ENCODE measurements around the gene INPP5J. TPM values are rescaled to one million over a fixed set of nuclear protein-coding genes. Genes with fewer than 3 reads are reported as not detected.
A peak's percentile ranks its signal among the peaks of the same experiment; 100 is the strongest.

The INPP5J gene
- total and polyA plus RNA-seq, 2 experiments from 2014 or later: 3.4 to 5.6 TPM

DNA sequence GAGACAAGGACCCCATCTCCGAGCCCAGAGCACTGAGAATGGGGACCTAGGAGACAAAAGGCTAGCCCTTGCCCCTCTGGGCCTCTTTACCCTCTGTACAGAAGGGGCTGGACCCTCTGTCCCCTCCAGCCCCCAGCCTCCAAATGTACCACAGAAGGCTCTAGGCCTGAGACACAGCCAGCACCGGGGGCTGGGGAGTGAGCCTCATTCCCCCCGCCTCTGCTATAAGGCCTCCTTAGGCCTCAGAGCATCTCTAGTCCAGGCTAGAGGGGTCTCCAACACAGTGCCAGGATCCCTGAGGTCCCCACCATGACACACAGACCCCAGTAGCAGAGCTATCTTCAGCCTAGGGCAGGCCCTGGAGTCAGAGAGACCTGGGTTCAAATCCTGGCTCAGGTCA, 36.8 kb upstream of the INPP5J start:
- 97% methylated on average over 3 of the region's 3 CpGs for WGBS (ENCODE audit: low lambda C conversion rate, missing lambda C conversion rate)
- no peak overlapping the region for H2AFZ ChIP-seq
- peak overlapping the region; percentile 89 for H3K4me2 ChIP-seq
- no peaks in the 10 kb centered on the region for H3K27me3 ChIP-seq
- DNase-seq (ENCODE audit: low spot score): no peak
- H4K20me1 ChIP-seq (ENCODE audit: insufficient read depth, poor library complexity, severe bottlenecking): peaks cover 3% of the 10 kb centered on the region
- no peaks in the 10 kb centered on the region for H3K36me3 ChIP-seq (replicated peaks; ENCODE audit: insufficient read depth, low read depth)
- H3K79me2 ChIP-seq: peaks cover 44% of the 10 kb centered on the region
- H3K27ac ChIP-seq: peak overlapping the region; percentile 91
- H3K4me3 ChIP-seq: no peak overlapping the region
- H3K4me1 ChIP-seq (ENCODE audit: insufficient read depth): peaks cover 28% of the 10 kb centered on the region
- H3K9me2 ChIP-seq (replicated peaks; ENCODE audit: insufficient read depth): no peaks in the 10 kb centered on the region
- TF ChIP-seq EZH2 (IDR thresholded peaks at IDR 0.05; ENCODE audit: borderline replicate concordance) (no peak), EZH2phosphoT487 (IDR thresholded peaks at IDR 0.05; ENCODE audit: low read depth, severe bottlenecking, unreplicated experiment) (no peak)
- TF ChIP-seq, protein P1, sequence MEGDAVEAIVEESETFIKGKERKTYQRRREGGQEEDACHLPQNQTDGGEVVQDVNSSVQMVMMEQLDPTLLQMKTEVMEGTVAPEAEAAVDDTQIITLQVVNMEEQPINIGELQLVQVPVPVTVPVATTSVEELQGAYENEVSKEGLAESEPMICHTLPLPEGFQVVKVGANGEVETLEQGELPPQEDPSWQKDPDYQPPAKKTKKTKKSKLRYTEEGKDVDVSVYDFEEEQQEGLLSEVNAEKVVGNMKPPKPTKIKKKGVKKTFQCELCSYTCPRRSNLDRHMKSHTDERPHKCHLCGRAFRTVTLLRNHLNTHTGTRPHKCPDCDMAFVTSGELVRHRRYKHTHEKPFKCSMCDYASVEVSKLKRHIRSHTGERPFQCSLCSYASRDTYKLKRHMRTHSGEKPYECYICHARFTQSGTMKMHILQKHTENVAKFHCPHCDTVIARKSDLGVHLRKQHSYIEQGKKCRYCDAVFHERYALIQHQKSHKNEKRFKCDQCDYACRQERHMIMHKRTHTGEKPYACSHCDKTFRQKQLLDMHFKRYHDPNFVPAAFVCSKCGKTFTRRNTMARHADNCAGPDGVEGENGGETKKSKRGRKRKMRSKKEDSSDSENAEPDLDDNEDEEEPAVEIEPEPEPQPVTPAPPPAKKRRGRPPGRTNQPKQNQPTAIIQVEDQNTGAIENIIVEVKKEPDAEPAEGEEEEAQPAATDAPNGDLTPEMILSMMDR (IDR thresholded peaks at IDR 0.05; ENCODE audit: poor library complexity): no peak
- no peaks in the 10 kb centered on the region for H3K9me3 ChIP-seq (ENCODE audit: low read depth)

DNA sequence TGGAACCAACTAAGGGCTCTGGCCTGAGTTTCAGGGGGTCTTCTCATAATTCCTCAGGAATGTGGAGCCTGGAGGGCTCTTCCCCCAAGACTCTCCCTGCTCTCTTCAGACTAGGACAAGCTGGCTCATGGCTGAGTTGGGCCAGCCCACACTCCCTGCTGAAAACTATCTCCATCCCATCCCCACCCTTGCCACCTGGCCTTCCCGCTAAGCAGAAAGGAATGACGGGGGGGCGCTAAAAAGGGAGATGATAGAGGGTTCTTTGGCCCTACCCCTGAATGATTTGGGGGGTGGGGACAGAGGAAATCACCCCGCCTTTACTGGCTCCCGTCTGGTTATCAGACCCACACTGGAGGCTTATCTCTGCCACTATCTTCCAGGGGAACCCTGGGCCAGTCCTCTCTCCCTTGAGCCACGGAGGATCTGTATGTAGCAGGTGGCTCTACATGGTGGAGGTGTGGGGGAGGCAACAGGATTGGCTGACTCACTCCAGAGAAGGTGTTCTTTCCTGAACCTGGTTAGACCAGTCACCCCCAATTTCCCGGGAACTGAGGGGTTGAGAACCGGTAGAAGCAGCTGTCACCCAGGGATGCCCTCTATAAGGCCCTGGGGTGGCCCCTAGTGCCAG, 35.9 kb upstream of the INPP5J start:
- H3K9me2 ChIP-seq (replicated peaks; ENCODE audit: insufficient read depth): no peaks in the 10 kb centered on the region
- H4K20me1 ChIP-seq (ENCODE audit: insufficient read depth, poor library complexity, severe bottlenecking): peaks cover 3% of the 10 kb centered on the region
- TF ChIP-seq, protein P1 (IDR thresholded peaks at IDR 0.05; ENCODE audit: poor library complexity): no peak
- TF ChIP-seq EZH2 (IDR thresholded peaks at IDR 0.05; ENCODE audit: borderline replicate concordance) (no peak), EZH2phosphoT487 (IDR thresholded peaks at IDR 0.05; ENCODE audit: low read depth, severe bottlenecking, unreplicated experiment) (no peak)
- H3K4me2 ChIP-seq: no peak overlapping the region
- H2AFZ ChIP-seq: no peak overlapping the region
- no peaks in the 10 kb centered on the region for H3K36me3 ChIP-seq (replicated peaks; ENCODE audit: insufficient read depth, low read depth)
- no peaks in the 10 kb centered on the region for H3K27me3 ChIP-seq
- H3K9me3 ChIP-seq (ENCODE audit: low read depth): no peaks in the 10 kb centered on the region
- 73% methylated on average over 8 of the region's 8 CpGs for WGBS (ENCODE audit: low lambda C conversion rate, missing lambda C conversion rate)
- no peak overlapping the region for H3K4me3 ChIP-seq
- H3K4me1 ChIP-seq (ENCODE audit: insufficient read depth): peaks cover 27% of the 10 kb centered on the region
- H3K79me2 ChIP-seq: peaks cover 38% of the 10 kb centered on the region
- no peak overlapping the region for H3K27ac ChIP-seq
- DNase-seq (ENCODE audit: low spot score): peak; percentile 9

DNA sequence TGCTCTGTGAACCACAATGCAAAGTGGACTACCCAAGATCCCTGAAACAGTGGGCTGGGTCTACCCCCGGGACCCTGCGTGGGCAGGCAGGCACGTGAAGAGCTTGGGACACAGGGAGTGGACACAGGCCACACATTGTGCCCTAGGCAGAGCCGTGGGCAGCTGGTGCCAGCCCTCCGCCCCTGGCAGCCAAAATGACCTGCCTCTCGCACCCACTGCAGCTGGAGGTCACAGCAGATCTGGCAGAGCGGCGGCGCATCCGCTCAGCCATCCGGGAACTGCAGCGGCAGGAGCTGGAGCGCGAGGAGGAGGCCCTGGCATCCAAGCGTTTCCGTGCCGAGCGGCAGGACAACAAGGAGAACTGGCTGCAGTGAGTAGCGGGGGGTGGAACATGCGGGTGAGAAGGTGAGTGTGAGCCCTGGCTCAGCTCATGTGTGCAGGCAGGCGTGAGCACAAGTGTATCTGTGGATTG, 35.0 kb upstream of the INPP5J start:
- 99% methylated on average over 21 of the region's 21 CpGs for WGBS (ENCODE audit: low lambda C conversion rate, missing lambda C conversion rate)
- Histone ChIP-seq H3K4me1 (ENCODE audit: insufficient read depth) (peaks cover 18% of the 10 kb centered on the region), H3K27ac (no peak overlapping the region), H3K79me2 (peaks cover 29% of the 10 kb centered on the region), H3K9me2 (replicated peaks; ENCODE audit: insufficient read depth) (no peaks in the 10 kb centered on the region), H3K4me2 (no peak overlapping the region), H4K20me1 (ENCODE audit: insufficient read depth, poor library complexity, severe bottlenecking) (peaks cover 3% of the 10 kb centered on the region), H3K36me3 (replicated peaks; ENCODE audit: insufficient read depth, low read depth) (no peaks in the 10 kb centered on the region), H3K9me3 (ENCODE audit: low read depth) (no peaks in the 10 kb centered on the region), H3K27me3 (no peaks in the 10 kb centered on the region), H3K4me3 (no peak overlapping the region), H2AFZ (no peak overlapping the region)
- TF ChIP-seq EZH2phosphoT487 (IDR thresholded peaks at IDR 0.05; ENCODE audit: low read depth, severe bottlenecking, unreplicated experiment) (no peak), EZH2 (IDR thresholded peaks at IDR 0.05; ENCODE audit: borderline replicate concordance) (no peak)
- TF ChIP-seq, protein P1 (IDR thresholded peaks at IDR 0.05; ENCODE audit: poor library complexity): no peak
- DNase-seq (ENCODE audit: low spot score): no peak

All from hepatocyte (in vitro differentiated cells).